ENCODE data around the gene SMAD1.

Gene SMAD1

GRCh38 chr4:145490361-145490760, 8.7 kb downstream of the SMAD1 start:
- no peak for DNase-seq

GRCh38 chr4:145490796-145491195, 9.1 kb downstream of the SMAD1 start:
- DNase-seq = no peak

- no peak for DNase-seq
These were observed 10.7 kb downstream of the SMAD1 start for GRCh38 chr4:145492376-145492775.

- DNase-seq = no peak
These were observed 11.5 kb downstream of the SMAD1 start for GRCh38 chr4:145493166-145493565.

- no peak for DNase-seq
These were observed 13.1 kb downstream of the SMAD1 start for GRCh38 chr4:145494666-145495270.

- no peak for DNase-seq
These were observed 14.6 kb downstream of the SMAD1 start for GRCh38 chr4:145496292-145496691.

- DNase-seq = no peak
These were observed 15.8 kb downstream of the SMAD1 start for GRCh38 chr4:145497199-145498149.

- DNase-seq = no peak
These were observed 16.8 kb downstream of the SMAD1 start for GRCh38 chr4:145498430-145498829.

GRCh38 chr4:145501051-145501660, 19.5 kb downstream of the SMAD1 start:
- no peak for DNase-seq

- DNase-seq = no peak
These were observed 21.2 kb downstream of the SMAD1 start for GRCh38 chr4:145502809-145503208.

GRCh38 chr4:145503486-145504072, 21.9 kb downstream of the SMAD1 start:
- no peak for DNase-seq

- DNase-seq = no peak
These were observed 24.3 kb downstream of the SMAD1 start for GRCh38 chr4:145505995-145506394.

- DNase-seq = no peak
These were observed 26.0 kb downstream of the SMAD1 start for GRCh38 chr4:145507636-145508035.

GRCh38 chr4:145511913-145512522, 30.4 kb downstream of the SMAD1 start:
- DNase-seq = no peak

GRCh38 chr4:145513020-145513621, 31.5 kb downstream of the SMAD1 start:
- no peak for DNase-seq

- DNase-seq = no peak
These were observed 38.5 kb downstream of the SMAD1 start for GRCh38 chr4:145520172-145520571.

- no peak for DNase-seq
These were observed 39.6 kb downstream of the SMAD1 start for GRCh38 chr4:145521282-145521681.

GRCh38 chr4:145523117-145523516, 41.5 kb downstream of the SMAD1 start:
- DNase-seq = no peak

GRCh38 chr4:145524552-145524951, 42.9 kb downstream of the SMAD1 start:
- no peak for DNase-seq

GRCh38 chr4:145525291-145525740, 43.7 kb downstream of the SMAD1 start:
- no peak for DNase-seq

- no peak for DNase-seq
These were observed 46.1 kb downstream of the SMAD1 start for GRCh38 chr4:145527773-145528172.

- DNase-seq = no peak
These were observed 46.9 kb downstream of the SMAD1 start for GRCh38 chr4:145528601-145529000.

Measured in stimulated activated CD4-positive, alpha-beta T cell treated with anti-CD3 and anti-CD28 coated beads, Interleukin-1b, Interleukin-23, amount 100 ng/mL, for 48 hours (primary cell).